ENCODE measurements around the gene SPOCK3. TPM values are rescaled to one million over a fixed set of nuclear protein-coding genes. Genes with fewer than 3 reads are reported as not detected.

Gene SPOCK3
- total and polyA plus RNA-seq, 2 donors (not counting 3 experiments of a cell fraction or from before 2014, with no cell fraction given) = 0.10 TPM; not detected in 1

DNA sequence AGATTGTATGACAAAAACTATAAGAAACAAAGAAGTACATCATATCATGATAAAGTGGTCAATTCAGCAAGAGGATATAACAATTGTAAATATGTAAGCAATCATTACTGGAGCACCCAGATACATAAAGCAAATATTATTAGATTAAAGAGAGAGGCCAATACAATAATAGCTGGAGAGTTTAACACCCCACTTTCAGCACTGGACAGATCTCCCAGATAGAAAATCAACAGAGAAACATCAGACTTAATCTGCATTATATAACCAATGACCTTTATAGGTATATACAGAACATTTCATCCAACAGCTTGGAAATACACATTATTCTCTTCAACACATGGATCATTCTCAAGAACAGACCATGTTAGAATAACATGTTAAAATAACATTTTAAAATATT is 128.4 kb downstream of the SPOCK3 start:
- TF ChIP-seq, protein P1, sequence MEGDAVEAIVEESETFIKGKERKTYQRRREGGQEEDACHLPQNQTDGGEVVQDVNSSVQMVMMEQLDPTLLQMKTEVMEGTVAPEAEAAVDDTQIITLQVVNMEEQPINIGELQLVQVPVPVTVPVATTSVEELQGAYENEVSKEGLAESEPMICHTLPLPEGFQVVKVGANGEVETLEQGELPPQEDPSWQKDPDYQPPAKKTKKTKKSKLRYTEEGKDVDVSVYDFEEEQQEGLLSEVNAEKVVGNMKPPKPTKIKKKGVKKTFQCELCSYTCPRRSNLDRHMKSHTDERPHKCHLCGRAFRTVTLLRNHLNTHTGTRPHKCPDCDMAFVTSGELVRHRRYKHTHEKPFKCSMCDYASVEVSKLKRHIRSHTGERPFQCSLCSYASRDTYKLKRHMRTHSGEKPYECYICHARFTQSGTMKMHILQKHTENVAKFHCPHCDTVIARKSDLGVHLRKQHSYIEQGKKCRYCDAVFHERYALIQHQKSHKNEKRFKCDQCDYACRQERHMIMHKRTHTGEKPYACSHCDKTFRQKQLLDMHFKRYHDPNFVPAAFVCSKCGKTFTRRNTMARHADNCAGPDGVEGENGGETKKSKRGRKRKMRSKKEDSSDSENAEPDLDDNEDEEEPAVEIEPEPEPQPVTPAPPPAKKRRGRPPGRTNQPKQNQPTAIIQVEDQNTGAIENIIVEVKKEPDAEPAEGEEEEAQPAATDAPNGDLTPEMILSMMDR (IDR thresholded peaks at IDR 0.05; ENCODE audit: extremely low read depth in 1 of 2, insufficient read depth in 1 of 2, low read depth in 1 of 2, low read length in 2 of 2) = no peak
- TF ChIP-seq MAX (IDR thresholded peaks at IDR 0.05; ENCODE audit: insufficient read depth, insufficient read length) = no peak
- TF ChIP-seq FOS (IDR thresholded peaks at IDR 0.05; ENCODE audit: borderline replicate concordance, insufficient read depth, low read length) = no peak
- no peak for TF ChIP-seq EZH2 (IDR thresholded peaks at IDR 0.05; ENCODE audit: borderline replicate concordance, low read depth, low read length, severe bottlenecking)
- no peak for TF ChIP-seq JUN (IDR thresholded peaks at IDR 0.05; ENCODE audit: borderline replicate concordance, insufficient read depth, insufficient read length, low read depth)
- no peak for TF ChIP-seq POLR2AphosphoS5 (IDR thresholded peaks at IDR 0.05; ENCODE audit: insufficient read depth, low read depth, low read length)
- Histone ChIP-seq H3K27ac (ENCODE audit: insufficient read depth, low read depth, low read length) (no peak overlapping the region), H3K27me3 (ENCODE audit: control insufficient read depth in 2 of 2, insufficient read depth in 2 of 2, low read length in 2 of 2) (no peaks in the 10 kb centered on the region), H3K79me2 (ENCODE audit: control insufficient read depth, insufficient read depth, low read length) (no peaks in the 10 kb centered on the region), H3K4me2 (ENCODE audit: insufficient read depth, low read length) (no peak overlapping the region), H3K4me3 (replicated peaks in 1 of 3; ENCODE audit: insufficient read depth in 1 of 3, low read depth in 1 of 3, low read length in 3 of 3) (no peak overlapping the region), H3K36me3 (ENCODE audit: control insufficient read depth in 2 of 2, extremely low read depth in 1 of 2, insufficient read depth in 2 of 2, low read length in 2 of 2) (no peaks in the 10 kb centered on the region), H4K20me1 (replicated peaks; ENCODE audit: control insufficient read depth, extremely low read depth, insufficient read depth, low read length) (no peaks in the 10 kb centered on the region), H2AFZ (ENCODE audit: low read depth, low read length) (no peak overlapping the region), H3K9ac (replicated peaks; ENCODE audit: extremely low read depth, insufficient read depth, low read length) (no peak overlapping the region), H3K9me1 (replicated peaks; ENCODE audit: control insufficient read depth, extremely low read depth, insufficient read depth, low read length) (no peaks in the 10 kb centered on the region), H3K4me1 (ENCODE audit: control insufficient read depth, extremely low read depth, insufficient read depth, low read length) (no peaks in the 10 kb centered on the region), H3K9me3 (replicated peaks; ENCODE audit: control insufficient read depth, insufficient read depth, low read length) (no peaks in the 10 kb centered on the region)
- BruUV-seq (replicated peaks) = no TSS peak
- dilution Hi-C loops (cut with MboI; ENCODE audit: extremely low pct_ligation_motif_present, low sequenced_read_pairs) = no loop called here
- FAIRE-seq = no peak
- intact Hi-C loops (cut with micrococcal nuclease) = loop anchor here (5.0 kb wide), 1 partner anchor 34 kb away; no protein-coding TSS in a partner anchor
- CTCF ChIA-PET = no interaction called here
- POLR2A ChIA-PET = no interaction called here
- DNase-seq (ENCODE audit: low read depth, low spot score) = no peak
